ENCODE measurements around the gene SPACA4.
A peak's percentile ranks its signal among the peaks of the same experiment; 100 is the strongest.

SPACA4 gene

GRCh38 chr19:48614436-48615230 lies 8.1 kb downstream of the SPACA4 start, which contains the start of gene FAM83E:
TSS of gene FAM83E (minus strand) at chr19:48615076. CDS start at chr19:48613372, 1,704 bp downstream.
- TF ChIP-seq, protein P1, sequence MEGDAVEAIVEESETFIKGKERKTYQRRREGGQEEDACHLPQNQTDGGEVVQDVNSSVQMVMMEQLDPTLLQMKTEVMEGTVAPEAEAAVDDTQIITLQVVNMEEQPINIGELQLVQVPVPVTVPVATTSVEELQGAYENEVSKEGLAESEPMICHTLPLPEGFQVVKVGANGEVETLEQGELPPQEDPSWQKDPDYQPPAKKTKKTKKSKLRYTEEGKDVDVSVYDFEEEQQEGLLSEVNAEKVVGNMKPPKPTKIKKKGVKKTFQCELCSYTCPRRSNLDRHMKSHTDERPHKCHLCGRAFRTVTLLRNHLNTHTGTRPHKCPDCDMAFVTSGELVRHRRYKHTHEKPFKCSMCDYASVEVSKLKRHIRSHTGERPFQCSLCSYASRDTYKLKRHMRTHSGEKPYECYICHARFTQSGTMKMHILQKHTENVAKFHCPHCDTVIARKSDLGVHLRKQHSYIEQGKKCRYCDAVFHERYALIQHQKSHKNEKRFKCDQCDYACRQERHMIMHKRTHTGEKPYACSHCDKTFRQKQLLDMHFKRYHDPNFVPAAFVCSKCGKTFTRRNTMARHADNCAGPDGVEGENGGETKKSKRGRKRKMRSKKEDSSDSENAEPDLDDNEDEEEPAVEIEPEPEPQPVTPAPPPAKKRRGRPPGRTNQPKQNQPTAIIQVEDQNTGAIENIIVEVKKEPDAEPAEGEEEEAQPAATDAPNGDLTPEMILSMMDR (IDR thresholded peaks at IDR 0.05; ENCODE audit: borderline replicate concordance, insufficient read depth, low read depth, low read length): no peak
- H3K4me3 ChIP-seq (ENCODE audit: low read depth, low read length): no peak within 1 kb of the TSS

GRCh38 chr19:48615231-48616040 lies 8.9 kb downstream of the SPACA4 start:
- H3K4me3 ChIP-seq (ENCODE audit: low read depth, low read length): no peak overlapping the region
- TF ChIP-seq, protein P1 (IDR thresholded peaks at IDR 0.05; ENCODE audit: borderline replicate concordance, insufficient read depth, low read depth, low read length): no peak

- TF ChIP-seq, protein P1 (IDR thresholded peaks at IDR 0.05; ENCODE audit: borderline replicate concordance, insufficient read depth, low read depth, low read length): no peak
- no peak overlapping the region for H3K4me3 ChIP-seq (ENCODE audit: low read depth, low read length)
Measured at GRCh38 chr19:48616041-48616436, 9.5 kb downstream of the SPACA4 start.

- TF ChIP-seq, protein P1 (IDR thresholded peaks at IDR 0.05; ENCODE audit: borderline replicate concordance, insufficient read depth, low read depth, low read length): no peak
Measured at GRCh38 chr19:48616491-48617056, 10.0 kb downstream of the SPACA4 start.

GRCh38 chr19:48617146-48617937 lies 10.8 kb downstream of the SPACA4 start:
- TF ChIP-seq, protein P1 (IDR thresholded peaks at IDR 0.05; ENCODE audit: borderline replicate concordance, insufficient read depth, low read depth, low read length): no peak
- H3K4me3 ChIP-seq (ENCODE audit: low read depth, low read length): peak overlapping the region; percentile 96

More at GRCh38 chr19:48616491-48617056, 10.0 kb downstream of the SPACA4 start:
- no peak overlapping the region for H3K4me3 ChIP-seq (ENCODE audit: low read depth, low read length)

DNA sequence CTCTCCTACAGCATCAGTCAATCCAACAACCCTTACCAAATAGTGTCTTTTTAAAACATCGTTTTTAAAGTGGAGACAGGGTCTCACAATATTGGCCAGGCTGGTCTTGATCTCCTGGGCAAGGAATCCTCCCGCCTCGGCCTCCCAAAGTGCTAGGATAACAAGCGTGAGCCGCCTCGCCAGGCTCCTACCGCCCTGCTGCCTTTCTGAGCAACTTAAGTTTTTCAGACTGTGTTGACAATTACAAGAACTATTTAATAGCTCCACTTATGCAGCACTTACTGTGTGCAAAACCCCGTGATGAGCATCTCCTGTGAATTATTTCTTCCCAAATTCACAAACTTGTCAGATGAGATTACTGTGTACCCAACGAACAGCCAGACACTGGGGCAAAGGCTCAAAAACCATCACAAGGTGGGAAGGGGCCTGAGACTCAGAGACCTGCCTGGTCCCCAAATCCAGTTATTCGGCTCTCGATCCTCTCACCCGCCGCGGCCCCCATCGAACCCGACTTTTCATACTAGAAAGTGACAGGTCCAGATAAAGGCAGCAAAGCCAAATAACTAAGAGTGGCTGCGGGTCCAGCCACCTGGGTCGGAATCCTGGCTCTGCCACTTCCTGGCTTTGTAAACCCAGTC lies 11.9 kb downstream of the SPACA4 start:
- peak overlapping the region; percentile 96 for H3K4me3 ChIP-seq (ENCODE audit: low read depth, low read length)
- TF ChIP-seq, protein P1 (IDR thresholded peaks at IDR 0.05; ENCODE audit: borderline replicate concordance, insufficient read depth, low read depth, low read length): no peak
